CD4-positive, CD25-positive, alpha-beta regulatory T cell (primary cell): ENCODE measurements around the gene HECTD4. TPM values are rescaled to one million over a fixed set of nuclear protein-coding genes. Genes with fewer than 3 reads are reported as not detected.
A peak's percentile ranks its signal among the peaks of the same experiment; 100 is the strongest.
"Not testable (repeated sequence)": the region's sequence is repeated elsewhere in the genome, so short reads cannot be mapped to it uniquely, and the experiment has no call there.

Source experiments
- ATAC-seq, 2 donors: fragments of 150-1000 bp; cut with Tn5 transposase; one replicate each; pipeline ENCODE4 v1.10.0; 2021; ENCODE audit warnings: low read depth in 2 of 2, moderate number of reproducible peaks in 2 of 2, moderate library complexity in 1 of 2
- DNase-seq, 3 donors: peaks; one replicate each; pipeline versions ENCODE4 v3.0.0 to v3.0.0-alpha.2; 2012 to 2022; ENCODE audit warnings: mixed read lengths in 1 of 3
- H3K27ac ChIP-seq: one replicate; pipeline ENCODE4 v1.7.0; 2013; ENCODE audit warnings: mild to moderate bottlenecking, low read length; ENCODE audit not compliant: insufficient read depth, poor library complexity, severe bottlenecking
- H3K27me3 ChIP-seq: one replicate; pipeline ENCODE4 v1.7.0; 2013; ENCODE audit warnings: low read length; ENCODE audit not compliant: control insufficient read depth, insufficient read depth
- H3K36me3 ChIP-seq: one replicate; pipeline ENCODE4 v1.7.0; 2013; ENCODE audit warnings: mild to moderate bottlenecking, low read length, moderate library complexity; ENCODE audit not compliant: control insufficient read depth, insufficient read depth
- H3K4me1 ChIP-seq: 2 replicates; pipeline ENCODE4 v1.7.0; 2013; ENCODE audit warnings: mild to moderate bottlenecking, low read length; ENCODE audit not compliant: insufficient read depth, control insufficient read depth, poor library complexity, severe bottlenecking
- H3K4me3 ChIP-seq: one replicate; pipeline ENCODE4 v1.7.0; 2013; ENCODE audit warnings: low read depth, mild to moderate bottlenecking, low read length, moderate library complexity
- H3K9me3 ChIP-seq, 2 experiments: 1 replicate in 1 of 2; 2 replicates in 1 of 2; pipeline ENCODE4 v1.7.0; 2013; ENCODE audit warnings: low read length in 2 of 2, mild to moderate bottlenecking in 1 of 2, moderate library complexity in 1 of 2; ENCODE audit not compliant: control insufficient read depth in 2 of 2
- H3K27ac Mint-ChIP-seq, 3 donors: one replicate each; pipeline ENCODE4 v1.8.0; 2020 to 2022; ENCODE audit warnings: mild to moderate bottlenecking in 3 of 3, mixed read lengths in 3 of 3, moderate library complexity in 2 of 3
- H3K27me3 Mint-ChIP-seq: one replicate; pipeline ENCODE4 v1.8.0; 2022; ENCODE audit warnings: mild to moderate bottlenecking, mixed read lengths
- H3K36me3 Mint-ChIP-seq: one replicate; pipeline ENCODE4 v1.8.0; 2020; ENCODE audit warnings: mixed read lengths
- H3K4me1 Mint-ChIP-seq, 4 donors: one replicate each; pipeline ENCODE4 v1.8.0; 2020 to 2022; ENCODE audit warnings: mixed read lengths in 4 of 4, mild to moderate bottlenecking in 1 of 4
- H3K4me3 Mint-ChIP-seq, 4 donors: one replicate each; pipeline ENCODE4 v1.8.0; 2020 to 2022; ENCODE audit warnings: mild to moderate bottlenecking in 4 of 4, mixed read lengths in 4 of 4, moderate library complexity in 3 of 4
- H3K9me3 Mint-ChIP-seq, 7 donors: one replicate each; pipeline ENCODE4 v1.8.0; 2020 to 2022; ENCODE audit warnings: mixed read lengths in 7 of 7, mild to moderate bottlenecking in 3 of 7, moderate library complexity in 2 of 7
- polyA plus RNA-seq, 4 donors: library from polyadenylated mRNA; unstranded; fragments of 300-500 nt; fragmentation: Illumina TruSeq; gene quantifications; one replicate each; pipeline ENCODE4 v1.2.3, GENCODE V29; 2021
- total RNA-seq: library from RNA; stranded (reverse); gene quantifications from one replicate; pipeline ENCODE4 v1.2.3, GENCODE V29; 2022

HECTD4 gene
- total and polyA plus RNA-seq, 5 donors from 2014 or later: 2.1 to 59.3 (median 2.7) TPM

DNA sequence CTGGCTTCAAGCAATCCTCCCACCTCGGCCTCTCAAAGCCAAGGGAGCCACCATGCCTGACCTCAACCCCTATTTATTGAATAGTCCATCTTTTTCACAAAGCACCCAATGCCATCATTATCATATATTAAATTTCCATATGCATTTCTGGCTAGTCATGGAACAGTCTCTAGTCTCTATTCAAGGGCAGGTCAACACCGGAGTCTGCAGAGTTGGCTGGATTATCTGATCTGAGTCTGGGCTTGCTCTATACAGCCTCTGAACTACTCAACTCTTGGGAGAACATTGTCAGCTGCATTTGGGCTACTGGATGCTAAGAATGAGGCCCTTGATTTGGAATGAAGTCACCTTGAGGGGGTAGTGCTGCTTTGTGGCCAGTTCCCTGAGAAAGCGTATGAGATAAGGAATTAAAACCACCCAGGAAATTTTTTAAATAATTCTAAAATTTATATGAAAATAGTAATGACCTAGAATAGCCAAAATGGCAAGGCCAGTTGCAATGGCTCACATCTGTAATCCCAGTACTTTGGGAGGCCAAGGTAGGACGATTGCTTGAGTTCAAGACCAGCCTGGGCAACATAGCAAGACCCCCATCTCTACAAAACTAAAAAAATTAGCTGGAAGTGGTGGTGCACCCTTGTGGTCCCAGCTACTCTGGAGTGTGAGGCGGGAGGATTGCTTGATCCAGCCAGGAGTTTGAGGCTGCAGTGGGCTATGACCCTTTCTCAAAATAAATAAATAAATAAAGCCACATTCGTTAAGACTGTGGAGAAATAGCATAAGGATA lies 266.8 kb downstream of the HECTD4 start:
- peaks cover 8% of the 10 kb centered on the region for H3K4me1 ChIP-seq
- no peaks in the 10 kb centered on the region for H3K9me3 ChIP-seq
- no peak overlapping the region for H3K4me3 ChIP-seq
- Mint-ChIP-seq H3K27me3 (peaks cover 1% of the 10 kb centered on the region), H3K36me3 (no peaks in the 10 kb centered on the region), H3K4me3 (no peak overlapping the region), H3K27ac (no peak overlapping the region), H3K4me1 (peaks cover 0 to 10% (median 6%) of the 10 kb centered on the region in 4 donors), H3K9me3 (no peaks in the 10 kb centered on the region)
- ATAC-seq (no peak), DNase-seq (no peak)
- H3K36me3 ChIP-seq: no peaks in the 10 kb centered on the region
- no peak overlapping the region for H3K27ac ChIP-seq
- no peaks in the 10 kb centered on the region for H3K27me3 ChIP-seq

DNA sequence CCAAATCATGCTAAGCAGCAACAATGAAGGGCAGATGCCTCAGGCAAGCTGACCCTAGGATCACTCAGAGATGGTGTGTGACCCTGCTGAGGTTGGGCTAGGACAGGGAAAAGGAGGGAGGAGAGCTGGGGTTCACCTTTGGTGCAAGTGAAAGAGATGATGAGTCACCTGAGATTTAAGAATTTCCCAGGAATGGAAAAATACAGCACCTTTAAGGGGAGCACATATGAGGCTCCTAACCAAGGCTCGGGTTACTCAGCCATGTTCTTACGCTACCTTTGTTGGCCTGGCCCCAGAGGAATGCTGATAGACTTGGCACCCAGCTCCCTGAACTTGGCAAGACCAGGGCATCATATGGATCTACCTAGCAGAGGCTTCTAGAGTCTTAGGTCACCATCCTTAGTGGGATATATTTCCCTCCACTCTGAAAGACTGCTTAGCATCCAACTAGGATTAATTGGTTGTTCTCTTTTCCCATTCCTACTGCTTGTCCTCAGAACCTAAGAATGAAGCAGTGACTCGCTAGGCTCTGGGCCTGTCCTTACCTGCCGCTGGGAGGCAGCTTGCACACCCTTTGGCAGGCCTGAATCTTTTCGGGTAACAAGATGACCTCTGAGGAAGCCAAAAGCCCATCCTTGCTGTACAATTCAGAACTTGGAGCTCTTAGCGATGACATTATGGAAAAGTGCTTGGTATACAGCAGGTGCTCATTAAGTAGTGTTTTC lies 269.7 kb downstream of the HECTD4 start:
- H3K27ac Mint-ChIP-seq: peak overlapping the region in 1 of 3 donors; percentile 43
- H3K27me3 Mint-ChIP-seq: peaks cover 8% of the 10 kb centered on the region
- no peaks in the 10 kb centered on the region for H3K9me3 ChIP-seq
- ATAC-seq (no peak), DNase-seq (no peak)
- H3K4me1 ChIP-seq: peaks cover 20% of the 10 kb centered on the region
- H3K4me3 Mint-ChIP-seq: peak overlapping the region in 2 of 4 donors; percentile 60 to 65
- no peaks in the 10 kb centered on the region for H3K27me3 ChIP-seq
- no peaks in the 10 kb centered on the region for H3K9me3 Mint-ChIP-seq
- H3K27ac ChIP-seq: no peak overlapping the region
- peaks cover 3% of the 10 kb centered on the region for H3K36me3 Mint-ChIP-seq
- H3K4me3 ChIP-seq: no peak overlapping the region
- peaks cover 2 to 25% (median 17%) of the 10 kb centered on the region in 4 donors for H3K4me1 Mint-ChIP-seq
- no peaks in the 10 kb centered on the region for H3K36me3 ChIP-seq

DNA sequence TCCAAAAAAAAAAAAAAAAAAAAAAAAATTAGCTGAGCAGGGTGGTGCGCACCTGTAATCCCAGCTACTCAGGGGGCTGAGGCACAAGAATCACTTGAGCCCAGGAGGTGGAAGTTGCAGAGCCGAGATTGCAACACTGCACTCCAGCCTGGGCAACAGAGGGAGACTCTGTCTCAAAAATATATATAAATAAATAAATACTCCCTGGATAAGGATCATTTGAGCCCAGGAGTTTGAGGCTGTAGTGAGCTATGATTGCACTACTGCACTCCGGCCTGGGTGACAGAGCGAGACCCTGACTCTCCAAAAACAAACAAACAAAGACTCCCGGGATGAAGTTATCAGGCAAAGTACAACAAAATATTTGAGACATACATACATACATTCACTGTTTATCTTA lies 270.3 kb downstream of the HECTD4 start:
- H3K36me3 Mint-ChIP-seq: peaks cover 3% of the 10 kb centered on the region
- H3K36me3 ChIP-seq: no peaks in the 10 kb centered on the region
- no peak overlapping the region for H3K27ac Mint-ChIP-seq
- H3K27me3 ChIP-seq: no peaks in the 10 kb centered on the region
- peak overlapping the region in 2 of 4 donors; percentile 58 to 60 for H3K4me3 Mint-ChIP-seq
- H3K27me3 Mint-ChIP-seq: peaks cover 8% of the 10 kb centered on the region
- DNase-seq: no peak
- ATAC-seq: no peak
- no peak overlapping the region for H3K4me3 ChIP-seq
- peaks cover 25% of the 10 kb centered on the region for H3K4me1 ChIP-seq
- H3K4me1 Mint-ChIP-seq: peaks cover 8 to 31% (median 22%) of the 10 kb centered on the region in 4 donors
- H3K27ac ChIP-seq: no peak overlapping the region
- H3K9me3 Mint-ChIP-seq: no peaks in the 10 kb centered on the region
- H3K9me3 ChIP-seq: no peaks in the 10 kb centered on the region

DNA sequence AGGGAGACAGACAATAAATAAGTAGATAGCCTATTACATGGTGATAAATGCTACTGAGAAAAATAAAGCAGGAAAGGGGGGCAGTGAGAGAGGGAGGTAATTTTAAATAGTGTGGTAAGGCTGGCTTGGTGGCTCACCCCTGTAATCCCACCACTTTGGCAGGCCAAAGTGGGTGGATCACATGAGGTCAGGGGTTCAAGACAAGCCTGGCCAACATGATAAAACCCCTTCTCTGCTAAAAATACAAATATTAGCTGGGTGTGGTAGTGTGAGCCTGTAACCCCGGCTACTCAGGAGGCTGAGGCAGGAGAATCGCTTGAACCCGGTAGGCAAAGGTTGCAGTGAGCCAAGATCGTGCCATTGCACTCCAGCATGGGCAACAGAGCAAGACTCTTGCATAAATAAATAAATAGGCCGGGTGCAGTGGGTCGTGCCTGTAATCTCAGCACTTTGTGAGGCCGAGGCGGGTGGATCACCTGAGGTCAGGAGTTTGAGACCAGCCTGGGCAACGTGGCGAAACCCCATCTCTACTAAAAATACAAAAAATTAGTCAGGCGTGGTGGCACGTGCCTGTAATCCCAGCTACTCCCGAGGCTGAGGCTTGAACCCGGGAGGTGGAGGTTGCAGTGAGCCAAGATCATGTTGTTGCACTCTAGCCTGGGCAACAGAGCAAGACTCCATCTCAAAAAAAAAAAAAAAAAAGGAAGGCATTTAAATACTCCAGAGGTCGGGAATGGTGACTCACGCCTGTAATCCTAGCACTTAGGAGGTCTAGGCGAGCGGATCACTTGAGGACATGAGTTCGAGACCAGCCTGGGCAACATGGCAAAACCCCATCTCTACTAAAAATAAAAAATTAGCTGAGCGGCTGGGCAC lies 271.2 kb downstream of the HECTD4 start:
- H3K4me3 ChIP-seq, H3K36me3 ChIP-seq, DNase-seq, H3K9me3 ChIP-seq, H3K27me3 ChIP-seq, H3K27ac ChIP-seq, H3K36me3 Mint-ChIP-seq, H3K9me3 Mint-ChIP-seq, H3K27me3 Mint-ChIP-seq, ATAC-seq: not testable (repeated sequence)
- peak overlapping the region in 1 of 4 donors; percentile 33 for H3K4me3 Mint-ChIP-seq
- H3K4me1 Mint-ChIP-seq: peaks cover 8 to 34% (median 25%) of the 10 kb centered on the region in 4 donors
- peak overlapping the region in 1 of 3 donors; percentile 44 for H3K27ac Mint-ChIP-seq
- H3K4me1 ChIP-seq: peaks cover 24% of the 10 kb centered on the region

Other genes starting within 250 kb of the HECTD4 start
- 1,320 TPM for gene RPL6, start 27.2 kb upstream of the HECTD4 start, total RNA-seq
- gene RPL6, start 27.2 kb upstream of the HECTD4 start, polyA plus RNA-seq: 100 to 1,000 TPM; 375 to 624 (median 546) TPM
- 51.9 TPM for gene PTPN11, start 36.5 kb upstream of the HECTD4 start, total RNA-seq
- 10 to 100 TPM; 57.0 to 66.9 (median 62.2) TPM for gene PTPN11, start 36.5 kb upstream of the HECTD4 start, polyA plus RNA-seq